Measurements from ENCODE around the gene ZFP57.
"Not testable (repeated sequence)": the region's sequence is repeated elsewhere in the genome, so short reads cannot be mapped to it uniquely, and the experiment has no call there.

ZFP57 gene

GRCh38 chr6:29696147-29697125 lies 15.5 kb upstream of the ZFP57 start:
- DNase-seq (ENCODE audit: low read depth in 2 of 2), result no peak

GRCh38 chr6:29694637-29695036 lies 13.7 kb upstream of the ZFP57 start:
- DNase-seq (ENCODE audit: low read depth in 2 of 2), result no peak

- DNase-seq (ENCODE audit: low read depth in 2 of 2), result no peak
Observed at GRCh38 chr6:29685718-29686326, 4.9 kb upstream of the ZFP57 start.

- no peak for DNase-seq (ENCODE audit: low read depth in 2 of 2)
Observed at GRCh38 chr6:29681811-29682210, 859 bp upstream of the ZFP57 start.

GRCh38 chr6:29680416-29680815 lies 536 bp downstream of the ZFP57 start:
- DNase-seq (ENCODE audit: low read depth in 2 of 2), result no peak

GRCh38 chr6:29679962-29680361 lies 990 bp downstream of the ZFP57 start:
- DNase-seq (ENCODE audit: low read depth in 2 of 2), result no peak

- DNase-seq (ENCODE audit: low read depth in 2 of 2), result no peak
Observed at GRCh38 chr6:29678114-29678513, 2.8 kb downstream of the ZFP57 start.

- DNase-seq (ENCODE audit: low read depth in 2 of 2), result no peak
Observed at GRCh38 chr6:29676981-29677601, 3.9 kb downstream of the ZFP57 start.

GRCh38 chr6:29675561-29675960 lies 5.4 kb downstream of the ZFP57 start:
- no peak for DNase-seq (ENCODE audit: low read depth in 2 of 2)

- DNase-seq (ENCODE audit: low read depth in 2 of 2), result no peak
Observed at GRCh38 chr6:29674008-29674407, 6.9 kb downstream of the ZFP57 start.

GRCh38 chr6:29673161-29673560 lies 7.8 kb downstream of the ZFP57 start:
- no peak for DNase-seq (ENCODE audit: low read depth in 2 of 2)

- DNase-seq (ENCODE audit: low read depth in 2 of 2), result not testable (repeated sequence)
Observed at GRCh38 chr6:29672116-29672515, 8.8 kb downstream of the ZFP57 start.

GRCh38 chr6:29671026-29671425 lies 9.9 kb downstream of the ZFP57 start:
- DNase-seq (ENCODE audit: low read depth in 2 of 2), result no peak

GRCh38 chr6:29667158-29667557 lies 13.8 kb downstream of the ZFP57 start:
- no peak for DNase-seq (ENCODE audit: low read depth in 2 of 2)

- DNase-seq (ENCODE audit: low read depth in 2 of 2), result no peak
Observed at GRCh38 chr6:29666826-29667130, 14.2 kb downstream of the ZFP57 start.

GRCh38 chr6:29665942-29666825 lies 14.8 kb downstream of the ZFP57 start:
- DNase-seq (ENCODE audit: low read depth in 2 of 2), result no peak

GRCh38 chr6:29663300-29664042 lies 17.5 kb downstream of the ZFP57 start:
- no peak for DNase-seq (ENCODE audit: low read depth in 2 of 2)

GRCh38 chr6:29661502-29662141 lies 19.3 kb downstream of the ZFP57 start:
- not testable (repeated sequence) for DNase-seq (ENCODE audit: low read depth in 2 of 2)

GRCh38 chr6:29661071-29661470 lies 19.9 kb downstream of the ZFP57 start:
- DNase-seq (ENCODE audit: low read depth in 2 of 2), result no peak

- DNase-seq (ENCODE audit: low read depth in 2 of 2), result no peak
Observed at GRCh38 chr6:29656798-29657197, 24.2 kb downstream of the ZFP57 start, which contains the start of gene MOG. Gene MOG (plus strand): TSS chr6:29657092. CDS start chr6:29657210, 118 bp downstream.

All from activated CD4-positive, alpha-beta T cell treated with anti-CD3 and anti-CD28 coated beads for 24 hours (primary cell).